Suppressor macrophage treated with lipopolysaccharide for 4 hours (primary cell): ENCODE data around the gene CPT1B.
"Not testable (repeated sequence)": the region's sequence is repeated elsewhere in the genome, so short reads cannot be mapped to it uniquely, and the experiment has no call there.

Experiments used
- DNase-seq: peaks from one replicate; pipeline ENCODE4 v3.0.0-alpha.2; 2020

CPT1B gene

DNA sequence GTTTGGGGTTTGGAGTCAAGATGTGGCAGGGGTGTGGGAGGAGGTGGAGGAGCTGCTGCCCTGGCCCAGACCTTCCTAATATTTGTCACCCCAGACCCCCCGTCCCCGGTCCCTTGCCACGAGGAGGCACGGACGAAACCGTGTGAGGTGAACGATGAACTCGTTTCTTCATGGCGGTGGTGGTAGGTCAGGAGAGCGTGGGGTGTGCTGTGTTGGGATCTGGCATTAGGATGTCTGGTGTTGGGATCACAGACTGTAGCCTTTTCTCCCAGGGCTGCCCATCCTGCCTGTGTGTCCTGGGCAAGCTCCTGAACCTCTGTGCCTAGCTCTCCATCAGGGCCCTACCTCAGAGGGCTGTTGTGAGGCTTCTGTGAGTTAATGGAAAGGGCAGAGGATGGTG, 30.8 kb upstream of the CPT1B start:
- no peak for DNase-seq

DNA sequence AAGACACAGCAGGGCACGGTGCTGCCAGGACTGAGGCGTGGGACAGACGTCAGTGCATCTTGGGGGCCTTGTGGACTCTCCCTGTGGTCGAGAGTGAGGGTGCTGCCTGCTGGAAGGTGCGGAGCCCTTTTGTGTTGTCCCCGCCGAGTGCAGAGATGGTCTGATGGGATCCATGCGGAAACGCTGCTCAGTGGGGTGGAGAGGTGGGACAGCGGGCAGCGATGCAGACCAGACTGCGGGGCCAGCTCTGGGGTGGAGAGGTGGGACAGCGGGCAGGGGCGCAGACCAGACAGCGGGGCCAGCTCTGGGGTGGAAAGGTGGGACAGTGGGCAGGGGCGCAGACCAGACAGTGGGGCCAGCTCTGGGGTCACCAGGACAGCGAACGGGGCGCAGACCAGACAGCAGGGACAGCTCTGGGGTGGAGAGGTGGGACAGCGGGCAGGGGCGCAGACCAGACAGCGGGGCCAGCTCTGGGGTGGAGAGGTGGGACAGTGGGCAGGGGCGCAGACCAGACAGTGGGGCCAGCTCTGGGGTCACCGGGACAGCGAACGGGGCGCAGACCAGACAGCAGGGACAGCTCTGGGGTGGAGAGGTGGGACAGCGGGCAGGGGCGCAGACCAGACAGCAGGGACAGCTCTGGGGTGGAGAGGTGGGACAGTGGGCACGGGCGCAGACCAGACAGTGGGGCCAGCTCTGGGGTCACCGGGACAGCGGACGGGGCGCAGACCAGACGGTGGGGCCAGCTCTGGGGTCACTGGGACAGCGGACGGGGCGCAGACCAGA, 30.0 kb upstream of the CPT1B start:
- DNase-seq, result not testable (repeated sequence)

DNA sequence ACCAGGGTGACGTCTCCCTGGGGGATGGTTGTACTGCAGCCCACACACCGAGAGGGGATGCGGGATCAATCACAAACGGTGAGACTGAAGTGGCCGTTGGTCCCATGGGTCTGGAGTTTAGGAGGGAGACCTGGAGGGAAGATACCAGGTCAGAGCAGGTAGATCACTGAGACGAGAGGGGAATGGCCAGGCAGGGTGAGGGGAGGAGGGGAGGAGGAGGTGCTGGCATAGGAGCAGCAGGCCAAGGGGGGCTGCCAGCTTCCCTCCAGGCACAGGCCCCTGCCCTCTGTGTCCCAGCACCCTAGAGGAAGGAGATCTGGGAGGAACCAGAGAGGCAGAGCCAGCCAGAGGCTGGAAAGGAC, 29.4 kb upstream of the CPT1B start:
- no peak for DNase-seq

DNA sequence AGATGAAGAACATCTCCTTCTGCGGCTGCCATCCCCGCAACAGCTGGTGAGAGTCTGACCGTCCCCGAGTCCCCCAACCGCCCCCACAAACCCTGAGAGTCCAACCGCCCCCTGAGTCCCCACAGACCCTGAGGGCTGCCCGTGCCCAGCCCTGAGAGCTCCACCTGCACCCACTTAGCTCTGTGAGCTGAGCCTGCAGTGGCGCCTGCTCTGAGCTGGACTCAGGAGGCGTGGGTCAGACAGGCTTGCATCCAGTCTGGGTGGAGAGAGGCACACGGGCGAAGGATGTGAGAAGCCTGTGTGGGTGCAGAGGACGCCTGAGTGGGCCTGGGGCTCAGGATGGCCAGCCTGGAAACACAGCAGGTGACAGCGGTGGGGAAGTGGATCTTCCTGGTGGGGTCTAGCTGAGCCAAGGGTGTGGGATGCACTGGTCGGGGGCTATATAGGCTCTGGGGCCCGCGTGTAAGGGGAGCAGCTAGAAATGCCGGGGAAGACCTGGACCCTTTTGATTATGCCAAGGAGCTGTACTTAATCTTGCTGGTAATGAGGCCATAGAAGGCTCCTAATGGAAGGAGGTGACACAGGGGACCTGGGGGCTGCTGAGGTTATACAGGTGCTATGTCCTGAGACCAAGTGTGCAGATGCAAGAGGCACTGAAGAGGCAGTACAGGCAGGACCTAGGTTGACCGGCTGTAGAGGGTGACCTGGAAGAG, 28.9 kb upstream of the CPT1B start:
- DNase-seq, result no peak

DNA sequence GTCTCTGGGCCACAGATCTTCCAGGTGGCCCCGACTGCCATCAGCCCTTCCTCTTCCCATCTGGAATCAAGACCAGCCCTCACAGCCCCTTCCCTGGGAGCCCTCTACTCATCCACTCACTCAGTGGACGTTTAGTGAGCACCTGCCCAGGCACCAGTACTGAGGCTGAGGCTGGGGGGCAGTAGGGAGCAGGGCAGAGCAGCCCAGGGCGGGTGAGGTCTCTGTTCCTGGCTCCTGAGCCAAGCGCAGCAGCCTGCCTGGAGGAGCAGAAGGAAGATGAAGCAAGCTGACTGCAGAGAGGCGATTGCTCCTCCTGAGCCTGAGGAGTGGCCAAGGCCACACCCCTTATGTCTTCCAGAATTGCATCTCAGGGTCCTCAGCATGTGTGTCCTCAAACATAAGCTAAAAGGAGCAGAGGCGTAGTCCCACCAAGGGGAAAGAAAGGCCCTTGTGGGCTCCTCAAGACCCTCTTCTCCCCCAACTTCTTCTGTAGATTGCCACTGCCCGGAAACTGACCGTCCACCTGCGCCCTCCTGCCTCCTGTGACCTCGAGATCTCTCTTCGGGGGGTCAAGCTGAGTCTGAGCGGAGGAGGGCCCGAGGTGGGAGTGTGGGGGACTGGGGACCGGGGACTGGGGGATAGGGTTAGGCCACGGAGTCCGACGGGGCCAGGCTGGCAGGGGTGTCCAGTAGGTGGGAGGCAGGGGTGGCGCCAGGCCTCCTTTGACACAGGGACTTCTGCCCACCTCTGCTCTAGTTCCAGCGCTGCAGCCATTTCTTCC, 28.1 kb upstream of the CPT1B start:
- DNase-seq, result no peak

DNA sequence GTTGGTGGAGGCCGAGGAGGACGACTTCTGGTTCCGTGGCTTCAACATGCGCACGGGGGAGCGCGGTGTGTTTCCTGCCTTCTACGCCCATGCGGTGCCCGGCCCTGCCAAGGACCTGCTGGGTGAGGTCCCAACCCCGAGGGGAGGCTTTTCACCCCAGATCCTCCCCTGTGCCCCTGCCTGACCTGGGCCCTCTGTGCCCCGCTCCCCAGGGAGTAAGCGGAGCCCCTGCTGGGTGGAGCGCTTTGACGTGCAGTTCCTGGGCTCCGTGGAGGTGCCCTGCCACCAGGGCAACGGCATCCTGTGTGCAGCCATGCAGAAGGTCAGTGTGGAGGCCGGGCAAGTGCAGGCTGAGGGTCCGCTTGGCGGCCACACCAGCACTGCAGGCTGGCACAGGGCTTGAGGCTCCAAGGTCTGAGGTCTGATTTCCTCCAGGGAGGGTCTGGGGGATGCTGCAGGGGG, 27.4 kb upstream of the CPT1B start:
- DNase-seq, result no peak

DNA sequence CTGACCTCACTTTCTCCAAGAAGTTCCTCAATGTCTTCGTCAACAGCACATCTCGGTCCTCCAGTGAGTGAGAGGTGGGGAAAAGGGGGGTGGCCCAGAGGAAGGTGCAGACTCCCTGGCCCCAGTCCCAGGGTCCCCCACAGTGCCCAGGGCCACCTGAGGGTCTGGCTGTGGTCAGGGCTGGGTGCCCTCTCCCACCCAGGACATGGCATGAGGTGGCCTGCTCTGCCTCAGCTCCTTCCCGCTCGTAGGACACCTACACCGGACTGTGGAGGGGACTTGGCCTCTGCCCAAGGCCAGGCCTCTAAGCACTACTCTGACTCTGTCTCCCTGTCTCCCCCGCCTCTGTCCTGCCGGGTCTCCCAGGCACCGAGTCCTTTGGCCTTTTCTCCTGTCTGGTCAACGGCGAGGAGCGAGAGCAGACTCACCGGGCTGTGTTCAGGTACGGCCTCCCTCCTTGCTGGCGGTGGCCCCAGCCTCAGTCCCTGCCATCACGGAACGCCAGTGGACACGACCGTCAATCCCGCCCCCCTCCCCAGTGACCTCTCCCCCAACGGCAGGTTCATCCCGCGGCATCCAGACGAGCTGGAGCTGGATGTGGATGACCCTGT, 26.9 kb upstream of the CPT1B start:
- no peak for DNase-seq

DNA sequence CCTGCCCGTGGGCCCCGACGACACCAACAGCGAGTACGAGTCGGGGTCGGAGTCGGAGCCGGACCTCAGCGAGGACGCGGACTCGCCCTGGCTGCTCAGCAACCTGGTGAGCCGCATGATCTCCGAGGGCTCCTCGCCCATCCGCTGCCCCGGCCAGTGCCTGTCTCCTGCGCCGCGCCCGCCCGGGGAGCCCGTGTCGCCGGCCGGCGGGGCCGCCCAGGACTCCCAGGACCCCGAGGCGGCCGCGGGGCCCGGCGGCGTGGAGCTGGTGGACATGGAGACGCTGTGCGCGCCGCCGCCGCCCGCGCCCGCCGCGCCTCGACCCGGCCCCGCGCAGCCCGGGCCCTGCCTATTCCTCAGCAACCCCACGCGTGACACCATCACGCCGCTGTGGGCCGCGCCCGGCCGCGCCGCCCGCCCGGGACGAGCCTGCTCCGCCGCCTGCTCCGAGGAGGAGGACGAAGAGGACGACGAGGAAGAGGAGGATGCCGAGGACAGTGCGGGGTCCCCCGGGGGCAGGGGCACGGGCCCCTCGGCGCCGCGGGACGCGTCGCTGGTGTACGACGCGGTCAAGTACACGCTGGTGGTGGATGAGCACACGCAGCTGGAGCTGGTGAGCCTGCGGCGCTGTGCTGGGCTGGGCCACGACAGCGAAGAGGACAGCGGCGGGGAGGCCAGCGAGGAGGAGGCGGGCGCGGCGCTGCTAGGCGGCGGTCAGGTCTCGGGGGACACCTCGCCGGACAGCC, 26.2 kb upstream of the CPT1B start:
- no peak for DNase-seq

DNA sequence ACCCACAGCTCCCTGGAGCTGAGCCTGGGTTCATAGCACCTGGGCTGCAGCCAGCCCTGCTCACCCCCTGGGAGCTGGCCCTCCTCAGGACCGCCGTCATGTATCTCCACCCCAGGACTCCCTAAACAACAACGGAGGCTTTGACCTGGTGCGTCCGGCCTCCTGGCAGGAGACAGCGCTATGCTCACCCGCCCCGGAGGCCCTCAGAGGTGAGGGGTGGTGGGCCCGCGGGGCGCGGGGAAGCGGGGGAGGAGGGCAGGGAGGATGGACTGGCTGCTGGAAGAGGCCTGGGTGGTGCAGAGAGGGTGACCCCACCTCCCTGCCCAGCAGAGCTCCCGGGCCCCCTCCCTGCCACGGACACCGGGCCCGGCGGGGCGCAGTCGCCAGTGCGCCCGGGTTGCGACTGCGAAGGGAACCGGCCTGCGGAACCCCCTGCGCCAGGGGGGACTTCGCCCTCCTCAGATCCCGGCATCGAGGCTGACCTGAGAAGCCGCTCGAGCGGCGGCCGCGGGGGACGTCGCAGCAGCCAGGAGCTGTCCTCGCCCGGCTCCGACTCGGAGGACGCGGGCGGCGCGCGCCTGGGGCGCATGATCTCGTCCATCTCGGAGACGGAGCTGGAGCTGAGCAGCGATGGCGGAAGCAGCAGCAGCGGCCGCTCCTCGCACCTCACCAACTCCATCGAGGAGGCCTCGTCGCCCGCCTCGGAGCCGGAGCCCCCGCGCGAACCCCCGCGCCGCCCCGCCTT, 25.5 kb upstream of the CPT1B start:
- DNase-seq, result no peak

DNA sequence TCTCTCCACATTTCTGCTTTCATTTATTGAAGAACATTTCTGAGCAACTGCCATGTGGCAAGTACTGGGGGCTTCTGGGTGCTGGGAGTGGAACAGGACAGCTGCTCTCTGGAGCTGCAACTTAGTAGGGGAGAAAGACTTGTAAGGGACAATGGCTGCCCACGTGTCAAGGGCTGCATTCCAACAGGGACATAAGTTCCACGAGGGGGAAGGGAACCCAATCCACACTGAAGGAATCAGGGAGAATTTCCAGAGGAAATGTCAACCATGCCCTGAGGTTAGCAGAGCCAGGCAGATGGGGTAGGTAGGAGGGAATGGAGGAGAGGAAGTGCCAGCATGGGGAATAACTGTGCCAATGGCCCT, 24.1 kb upstream of the CPT1B start:
- DNase-seq, result no peak

DNA sequence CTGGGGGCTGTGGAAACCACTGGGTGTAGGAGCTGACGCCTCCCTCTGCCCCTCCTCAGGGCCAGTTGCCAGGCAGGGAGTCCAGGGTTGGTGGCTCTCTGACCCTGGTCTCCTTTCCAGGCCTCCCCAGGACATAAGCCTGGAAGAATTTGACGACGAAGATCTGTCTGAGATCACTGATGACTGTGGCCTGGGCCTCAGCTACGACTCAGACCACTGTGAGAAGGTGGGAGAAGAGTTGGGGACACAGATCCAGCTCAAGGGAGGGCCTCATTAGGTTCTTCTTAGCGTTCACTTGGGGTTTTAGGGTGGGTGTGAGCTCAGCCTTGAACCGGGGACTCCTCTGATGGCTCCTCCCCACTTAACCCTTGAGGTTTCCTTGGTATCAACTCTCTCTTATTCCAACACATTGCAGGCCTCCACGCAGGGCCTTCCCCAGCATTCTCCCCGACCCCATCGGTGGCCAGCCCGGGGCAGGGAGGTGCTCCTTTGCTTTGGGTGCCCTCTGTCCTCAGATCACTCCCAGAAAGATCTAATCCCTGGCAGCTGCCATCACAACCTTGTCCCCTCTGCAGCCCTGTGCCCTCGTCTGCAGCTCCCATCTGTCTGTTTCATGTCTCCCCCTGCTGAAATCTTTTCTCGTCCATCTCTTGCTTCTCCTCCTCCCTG, 23.6 kb upstream of the CPT1B start:
- DNase-seq, result no peak

DNA sequence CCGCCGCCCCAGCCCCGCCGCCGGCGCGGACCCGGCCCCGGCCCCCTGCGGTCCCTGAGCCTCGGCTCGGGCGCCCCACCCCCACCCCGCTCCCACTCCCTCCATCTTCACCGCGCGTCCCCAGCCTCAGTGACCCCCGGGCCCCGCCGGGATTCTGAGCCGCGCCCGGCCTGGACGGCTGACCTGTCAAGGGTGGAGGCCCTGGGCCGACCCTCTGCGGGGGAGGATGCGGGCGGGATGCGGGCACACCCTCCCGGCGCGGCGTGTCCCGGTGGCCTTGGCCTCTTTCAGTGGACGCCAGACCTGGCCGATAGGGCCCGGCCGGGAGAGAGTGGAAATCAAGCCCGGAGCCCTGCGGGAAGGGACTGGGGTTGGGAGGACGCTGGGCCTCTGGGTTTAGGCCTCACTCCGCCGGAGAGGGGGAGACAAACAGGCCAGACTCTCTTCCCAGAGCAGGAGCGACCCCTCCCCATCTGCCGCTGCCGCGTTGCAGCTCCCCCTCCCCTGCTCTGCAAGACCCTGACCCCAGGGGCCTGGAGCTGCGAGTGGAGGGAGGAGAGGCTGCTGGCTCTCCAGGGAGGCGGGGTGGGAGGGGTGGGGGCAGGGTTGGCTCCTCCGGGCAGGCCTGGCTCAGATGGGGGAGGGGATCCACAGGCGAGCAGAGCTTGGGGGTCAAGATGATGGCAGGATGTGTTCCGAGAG, 22.9 kb upstream of the CPT1B start:
- no peak for DNase-seq

DNA sequence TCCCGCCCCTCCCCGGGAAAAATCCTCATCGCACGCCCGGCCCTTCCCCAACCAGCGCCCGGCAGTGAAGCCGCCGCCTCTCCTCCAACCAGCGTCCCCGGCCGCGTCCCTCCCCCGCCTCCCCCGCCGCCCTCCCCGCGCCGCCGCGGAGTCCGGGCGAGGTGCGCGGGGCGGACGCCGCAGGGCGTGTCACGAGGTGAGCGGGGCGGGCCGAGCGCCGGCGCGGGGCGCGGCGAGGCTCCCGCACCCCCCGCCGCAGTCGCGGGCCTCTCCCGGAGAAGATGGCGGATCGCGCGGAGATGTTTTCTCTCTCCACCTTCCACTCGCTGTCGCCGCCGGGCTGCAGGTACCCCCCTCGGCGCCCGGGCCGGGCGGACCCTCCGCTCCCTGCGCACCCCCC, 22.3 kb upstream of the CPT1B start, which contains the start of gene MAPK8IP2:
Gene MAPK8IP2, plus strand, starts transcription at position 256 of the 400 bp plus-strand sequence. Its CDS starts 26 bp downstream, at position 282.
- no peak for DNase-seq

DNA sequence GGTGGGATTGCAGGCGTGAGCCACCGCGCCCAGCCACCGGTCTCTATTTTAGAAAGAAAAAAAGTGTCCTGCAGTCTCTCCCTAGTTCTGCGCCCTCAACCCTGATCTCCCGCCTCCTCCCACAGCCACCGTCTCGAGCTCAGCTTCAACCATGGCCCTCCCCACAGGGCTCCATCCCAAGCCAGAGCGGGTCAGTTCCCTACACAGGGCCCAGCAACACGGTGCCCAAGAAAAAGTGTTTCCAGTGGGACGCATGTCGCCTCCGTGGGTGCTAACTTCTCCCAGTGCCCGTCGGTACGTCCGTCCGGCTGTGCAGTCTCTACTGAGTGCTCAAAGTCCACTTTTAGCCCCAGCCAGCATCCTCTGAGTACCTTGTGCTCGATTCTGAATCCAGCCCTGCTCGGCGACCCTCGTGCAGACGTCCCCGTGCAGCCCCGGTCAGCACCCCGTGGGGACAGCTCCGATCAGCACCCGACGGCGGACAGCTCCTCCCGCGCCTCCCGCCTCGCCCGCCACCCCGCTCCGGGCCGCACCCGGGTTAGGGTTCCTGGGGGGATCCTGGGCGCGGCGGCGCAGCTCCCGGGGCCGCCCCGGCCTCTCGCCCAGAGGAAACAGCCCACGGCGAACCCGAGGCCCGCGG, 21.7 kb upstream of the CPT1B start:
- peak; percentile 29 for DNase-seq

DNA sequence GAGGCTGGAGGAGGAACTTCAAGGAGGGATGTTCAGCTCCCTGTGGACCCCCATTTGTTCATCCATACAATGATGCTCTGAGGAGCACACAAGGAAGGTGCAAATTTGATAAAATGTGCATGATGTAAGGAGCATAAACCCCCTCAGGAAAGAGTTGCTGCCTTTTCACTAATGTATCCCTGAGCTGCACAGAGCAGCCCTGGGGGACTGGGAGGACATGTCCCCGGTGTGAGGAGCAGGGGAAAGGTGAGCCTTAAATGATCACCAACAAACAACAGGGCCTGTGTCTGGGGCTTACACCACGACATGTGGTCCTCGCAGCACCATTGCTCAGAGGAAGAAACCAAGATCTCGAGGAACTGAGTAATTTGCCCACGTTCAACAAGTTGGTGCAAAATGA, 18.9 kb upstream of the CPT1B start:
- no peak for DNase-seq

DNA sequence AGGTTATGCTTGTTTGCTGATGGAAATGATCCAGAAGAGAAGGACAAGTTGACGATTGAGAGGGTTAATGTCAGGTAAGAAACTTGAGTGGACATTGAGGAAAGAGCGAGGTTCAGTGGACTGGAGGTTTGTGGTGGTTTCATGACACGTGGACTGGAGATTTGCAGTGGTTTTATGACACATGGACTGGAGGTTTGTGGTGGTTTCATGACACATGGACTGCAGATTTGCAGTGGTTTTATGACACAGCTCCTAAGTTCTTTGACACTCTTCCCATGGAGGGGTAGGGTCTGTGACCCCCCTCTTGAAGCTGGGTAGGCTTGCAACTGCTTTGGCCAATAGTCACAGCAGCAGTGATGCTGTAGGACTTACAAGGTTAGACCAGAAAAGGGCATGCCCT, 17.0 kb upstream of the CPT1B start:
- DNase-seq, result no peak

DNA sequence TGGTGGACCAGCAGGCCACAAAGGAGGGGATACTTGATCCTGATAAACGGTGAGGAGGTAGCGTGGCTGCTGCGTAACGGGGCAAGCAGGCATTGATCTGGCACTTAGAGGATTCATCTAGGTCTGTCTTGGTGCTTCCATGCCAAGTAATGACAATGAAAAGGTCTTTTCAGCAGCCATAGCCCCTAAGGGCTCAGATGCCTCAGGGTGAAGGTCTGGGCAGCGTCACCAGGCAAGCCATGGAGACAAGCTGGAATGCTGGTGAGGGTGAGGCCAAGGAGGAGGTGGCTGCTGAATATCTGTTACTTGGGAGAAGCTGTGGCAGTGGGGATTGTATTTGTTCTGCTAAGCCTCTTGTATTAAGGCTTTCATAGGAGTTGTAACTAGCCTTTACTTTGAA, 9.2 kb upstream of the CPT1B start:
- DNase-seq, result no peak

DNA sequence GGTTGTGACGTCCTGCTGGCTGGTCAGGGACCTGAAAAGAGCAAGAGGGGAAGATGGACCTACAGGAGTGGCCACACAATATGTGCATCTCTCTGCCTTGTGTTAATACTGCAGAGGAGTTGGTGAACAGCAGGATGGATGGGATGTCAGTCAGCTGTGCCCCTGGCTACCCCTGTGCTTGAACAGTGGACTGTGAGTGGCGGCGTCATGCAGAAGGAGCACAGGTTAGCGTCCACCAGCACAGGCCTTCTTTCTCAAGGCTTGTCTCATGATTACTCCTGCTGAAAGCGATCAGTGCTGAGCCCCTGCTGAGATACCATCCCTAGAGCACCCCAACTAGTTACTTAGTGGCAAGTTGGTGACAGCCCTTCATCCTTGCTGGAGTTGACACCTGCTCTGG, 8.2 kb upstream of the CPT1B start:
- no peak for DNase-seq

DNA sequence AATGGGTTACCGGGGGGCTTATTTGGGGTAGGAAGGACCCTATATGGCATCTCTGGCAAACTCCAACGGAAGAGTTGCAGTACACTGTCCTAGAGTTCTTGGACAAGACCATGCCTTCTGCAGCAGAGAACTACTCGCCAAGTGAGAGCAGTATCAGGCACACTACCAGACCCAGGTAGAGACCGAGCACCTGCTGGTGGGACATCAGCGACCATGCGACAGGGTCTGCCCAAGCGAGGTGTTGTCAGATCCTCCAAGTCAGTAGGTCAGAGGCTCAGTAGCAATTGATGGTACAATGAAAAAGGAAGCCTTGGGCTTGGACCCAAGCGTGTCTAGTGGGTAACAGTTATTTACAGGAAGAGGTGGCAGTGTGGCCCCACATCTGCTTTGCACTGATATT, 7.6 kb upstream of the CPT1B start:
- no peak for DNase-seq

DNA sequence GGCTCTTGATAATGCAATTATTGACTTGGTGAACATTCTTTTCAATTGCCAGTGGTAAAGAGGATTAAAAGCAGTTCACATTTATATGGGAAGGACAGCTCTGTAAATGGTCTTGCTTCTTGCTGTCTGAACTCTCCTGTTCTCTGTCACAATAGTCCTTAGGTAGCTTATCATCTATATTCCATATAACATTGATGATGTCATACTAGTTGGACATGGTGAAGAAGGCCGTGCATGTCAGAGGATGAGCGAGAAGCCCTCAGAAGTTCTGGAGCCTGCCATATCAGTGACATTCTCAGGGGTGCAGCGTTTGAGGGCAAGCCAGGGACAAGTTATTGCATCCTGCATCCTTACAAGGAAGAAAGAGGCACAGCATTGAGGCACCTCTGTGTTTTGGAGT, 7.0 kb upstream of the CPT1B start:
- DNase-seq, result no peak
